Esophagus muscularis mucosa (tissue), 4 donors: Measurements from ENCODE around the gene SS18L1. TPM values are rescaled to one million over a fixed set of nuclear protein-coding genes. Genes with fewer than 3 reads are reported as not detected.

Experiments
- DNase-seq: peaks from one replicate; pipeline ENCODE4 v3.0.0-alpha.2; 2017; ENCODE audit errors: extremely low spot score
- H3K27ac ChIP-seq, 4 donors: fragments of 200-600 bp; sonication (generic); replicated peaks in 1 of 4; 1 replicate in 3 of 4; 2 replicates in 1 of 4; pipeline ENCODE4 v1.5.1; 2016 to 2019; ENCODE audit warnings: mild to moderate bottlenecking in 1 of 4
- H3K27me3 ChIP-seq, 4 donors: fragments of 200-600 bp; sonication (generic); one replicate each; pipeline versions ENCODE4 v1.5.1 to v1.6.0; 2016 to 2019
- H3K36me3 ChIP-seq, 4 donors: fragments of 200-600 bp; sonication (generic); one replicate each; pipeline ENCODE4 v1.5.1; 2016 to 2019
- H3K4me1 ChIP-seq, 4 donors: fragments of 200-600 bp; sonication (generic); one replicate each; pipeline ENCODE4 v1.5.1; 2016 to 2019
- H3K4me3 ChIP-seq, 4 donors: fragments of 200-600 bp; sonication (generic); 1 replicate in 2 of 4; 2 replicates in 2 of 4; pipeline ENCODE4 v1.5.1; 2016 to 2019; ENCODE audit warnings: mild to moderate bottlenecking in 4 of 4, moderate library complexity in 1 of 4
- H3K9me3 ChIP-seq, 4 donors: fragments of 200-600 bp; sonication (generic); 1 replicate in 3 of 4; 2 replicates in 1 of 4; pipeline ENCODE4 v1.5.1; 2016 to 2019
- EP300 ChIP-seq: sonication (generic); formaldehyde crosslinking; IDR thresholded peaks from one replicate; pipeline ENCODE4 v1.6.1; 2017; ENCODE audit warnings: antibody characterized with exemption
- POLR2A ChIP-seq: fragments of 450-650 bp; IDR thresholded peaks from one replicate; pipeline ENCODE4 v1.6.1; 2017; ENCODE audit warnings: antibody characterized with exemption, moderate library complexity, mild to moderate bottlenecking, low read depth
- POLR2AphosphoS5 ChIP-seq, 2 donors: sonication (generic); formaldehyde crosslinking; IDR thresholded peaks; one replicate each; pipeline ENCODE4 v1.6.1; 2017; ENCODE audit warnings: antibody characterized with exemption in 2 of 2
- WGBS: methylation state at CpG from one replicate; pipeline ENCODE4 v1.1.5; 2018; 5-methylcytosine and 5-hydroxymethylcytosine counted together
- intact Hi-C: fragments of 100-400 bp; cut with DNase I; formaldehyde crosslinking; loops from one replicate; pipeline ENCODE4 v1.15.1; 2023
- total RNA-seq, 4 donors: library from RNA; depleted of rRNA; stranded (reverse); fragments of >200 nt; gene quantifications; one replicate each; pipeline versions ENCODE4 v1.1.0 to v1.2.1, GENCODE V29; 2016
- TF ChIP-seq, protein P1 (sequence below), 3 experiments: fragments of 200-600 bp in 2 of 3; fragments of 450-650 bp in 1 of 3; sonication (generic) in 2 of 3; IDR thresholded peaks; one replicate each; pipeline ENCODE4 v1.5.1; 2017 to 2019; ENCODE audit warnings: antibody characterized with exemption in 3 of 3, mild to moderate bottlenecking in 2 of 3, moderate library complexity in 1 of 3

SS18L1 gene
- total RNA-seq, 4 donors from 2014 or later, result 9.1 to 13.3 (median 10.8) TPM

DNA sequence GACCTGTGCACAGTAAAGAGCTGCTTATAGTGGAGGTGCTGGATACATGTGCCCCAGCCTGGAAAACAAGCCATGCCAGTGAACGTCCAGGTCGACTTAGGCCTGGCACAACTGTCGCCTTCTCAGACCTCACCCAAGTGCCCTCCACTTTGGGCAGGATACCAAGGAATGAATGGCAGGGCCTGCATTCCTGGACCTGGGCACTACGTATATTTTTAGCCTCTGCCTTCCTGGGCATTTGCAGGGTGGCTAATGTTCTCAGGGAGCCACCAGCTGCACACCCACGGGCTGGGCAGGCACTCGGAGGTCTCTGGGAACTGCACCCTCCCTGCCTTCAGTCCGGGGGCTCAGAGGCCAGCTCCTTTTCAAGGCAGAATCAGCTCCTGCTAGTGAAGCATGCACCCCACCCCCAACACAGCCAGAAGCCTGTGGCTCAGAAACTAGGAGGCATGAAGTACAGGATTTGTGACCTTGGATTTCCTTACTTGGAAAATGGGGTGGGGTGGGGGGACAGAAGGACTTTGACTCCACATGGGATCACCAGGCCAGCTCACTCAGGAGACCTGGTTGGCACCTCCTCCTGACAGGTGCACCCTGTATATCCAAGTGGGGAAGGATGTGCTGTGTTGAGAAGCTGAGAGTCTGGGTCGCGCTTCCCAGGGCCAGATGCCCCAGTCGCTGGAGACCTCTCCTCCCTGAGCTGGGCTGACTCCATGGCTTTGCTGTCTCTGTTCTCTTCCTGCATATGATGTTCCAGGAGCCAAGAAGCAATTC, 23.8 kb upstream of the SS18L1 start:
- Histone ChIP-seq H3K4me1 (peaks cover 26 to 46% (median 31%) of the 10 kb centered on the region in 4 donors), H3K27ac (no peak overlapping the region), H3K9me3 (no peaks in the 10 kb centered on the region), H3K4me3 (no peak overlapping the region), H3K27me3 (peaks cover 0 to 43% (median 2%) of the 10 kb centered on the region in 4 donors), H3K36me3 (peaks cover 0 to 6% (median 4%) of the 10 kb centered on the region in 4 donors)
- 62% methylated on average over 10 of the region's 10 CpGs for WGBS
- intact Hi-C loops, result no loop called here
- TF ChIP-seq POLR2AphosphoS5 (IDR thresholded peaks at IDR 0.05), result no peak
- TF ChIP-seq, protein P1, sequence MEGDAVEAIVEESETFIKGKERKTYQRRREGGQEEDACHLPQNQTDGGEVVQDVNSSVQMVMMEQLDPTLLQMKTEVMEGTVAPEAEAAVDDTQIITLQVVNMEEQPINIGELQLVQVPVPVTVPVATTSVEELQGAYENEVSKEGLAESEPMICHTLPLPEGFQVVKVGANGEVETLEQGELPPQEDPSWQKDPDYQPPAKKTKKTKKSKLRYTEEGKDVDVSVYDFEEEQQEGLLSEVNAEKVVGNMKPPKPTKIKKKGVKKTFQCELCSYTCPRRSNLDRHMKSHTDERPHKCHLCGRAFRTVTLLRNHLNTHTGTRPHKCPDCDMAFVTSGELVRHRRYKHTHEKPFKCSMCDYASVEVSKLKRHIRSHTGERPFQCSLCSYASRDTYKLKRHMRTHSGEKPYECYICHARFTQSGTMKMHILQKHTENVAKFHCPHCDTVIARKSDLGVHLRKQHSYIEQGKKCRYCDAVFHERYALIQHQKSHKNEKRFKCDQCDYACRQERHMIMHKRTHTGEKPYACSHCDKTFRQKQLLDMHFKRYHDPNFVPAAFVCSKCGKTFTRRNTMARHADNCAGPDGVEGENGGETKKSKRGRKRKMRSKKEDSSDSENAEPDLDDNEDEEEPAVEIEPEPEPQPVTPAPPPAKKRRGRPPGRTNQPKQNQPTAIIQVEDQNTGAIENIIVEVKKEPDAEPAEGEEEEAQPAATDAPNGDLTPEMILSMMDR (IDR thresholded peaks at IDR 0.05), result no peak
- TF ChIP-seq POLR2A, result no peak
- no peak for TF ChIP-seq EP300
- DNase-seq, result no peak

DNA sequence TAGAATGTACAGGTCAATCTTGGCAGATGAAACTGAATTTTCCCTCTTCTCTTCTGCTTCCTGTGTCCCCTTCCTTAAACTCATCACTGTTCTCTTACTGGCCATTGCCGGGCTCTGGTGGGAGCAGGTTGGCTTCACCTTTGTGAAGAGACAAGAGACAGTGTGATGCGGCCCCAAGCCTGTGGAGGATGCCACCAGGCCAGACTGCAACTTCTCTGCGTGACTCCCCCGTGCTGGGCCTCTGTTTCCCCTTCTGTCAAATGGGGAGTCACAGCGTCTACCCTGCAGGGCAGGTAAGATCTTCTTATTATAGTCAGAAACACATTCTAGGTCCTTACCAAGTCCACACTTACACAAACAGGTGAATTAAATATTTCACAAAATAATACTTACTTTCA, 23.2 kb upstream of the SS18L1 start:
- intact Hi-C loops, result no loop called here
- Histone ChIP-seq H3K4me3 (no peak overlapping the region), H3K27ac (no peak overlapping the region), H3K36me3 (peaks cover 5 to 12% (median 10%) of the 10 kb centered on the region in 4 donors), H3K4me1 (peaks cover 26 to 46% (median 31%) of the 10 kb centered on the region in 4 donors), H3K27me3 (peaks cover 0 to 37% (median 2%) of the 10 kb centered on the region in 4 donors), H3K9me3 (no peaks in the 10 kb centered on the region)
- no peak for DNase-seq
- WGBS, result 84% methylated on average over 5 of the region's 5 CpGs
- TF ChIP-seq POLR2AphosphoS5 (IDR thresholded peaks at IDR 0.05) (no peak), POLR2A (no peak), EP300 (no peak)
- TF ChIP-seq, protein P1 (IDR thresholded peaks at IDR 0.05), result no peak

DNA sequence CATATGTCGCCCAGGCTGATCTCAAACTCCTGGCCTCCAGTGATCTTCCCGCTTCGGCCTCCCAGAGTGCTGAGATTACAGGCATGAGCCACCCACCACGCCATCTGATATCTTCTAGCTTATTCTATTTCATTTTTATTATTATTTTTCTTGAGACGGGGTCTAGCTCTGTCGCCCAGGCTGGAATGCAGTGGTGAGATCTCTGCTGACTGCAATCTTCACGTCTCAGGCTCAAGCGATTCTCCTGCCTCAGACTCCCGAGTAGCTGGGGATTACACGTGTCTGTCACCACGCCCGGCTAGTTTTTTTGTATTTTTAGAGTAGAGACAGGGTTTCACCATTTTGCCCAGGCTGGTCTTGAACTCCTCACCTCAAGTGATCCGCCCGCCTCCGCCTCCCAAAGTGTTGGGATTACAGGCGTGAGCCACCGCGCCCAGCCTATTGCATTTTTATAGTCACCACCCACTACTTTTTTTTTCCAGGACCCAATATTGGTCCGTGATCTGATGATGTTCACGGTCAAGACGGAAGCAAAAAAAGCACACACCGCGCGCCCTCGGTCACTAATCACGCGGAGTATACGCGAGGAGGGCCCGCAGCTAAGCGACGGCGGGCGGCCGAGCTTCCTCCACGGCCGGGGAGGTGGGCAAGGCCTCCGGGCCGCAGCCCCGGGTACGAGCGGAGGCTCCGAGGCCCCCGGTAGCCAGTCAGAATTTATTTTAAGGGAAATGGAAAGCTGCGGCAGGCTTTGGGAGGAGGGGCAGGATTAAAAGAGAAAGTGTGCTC, 22.4 kb upstream of the SS18L1 start:
- intact Hi-C loops, result no loop called here
- H3K4me1 ChIP-seq, result peaks cover 26 to 46% (median 31%) of the 10 kb centered on the region in 4 donors
- H3K36me3 ChIP-seq, result peaks cover 13 to 20% (median 18%) of the 10 kb centered on the region in 4 donors
- no peaks in the 10 kb centered on the region for H3K9me3 ChIP-seq
- peak; percentile 93 for DNase-seq
- peak; percentile 46 for TF ChIP-seq POLR2A
- TF ChIP-seq POLR2AphosphoS5 (IDR thresholded peaks at IDR 0.05), result peak; percentile 64 to 74
- TF ChIP-seq, protein P1 (IDR thresholded peaks at IDR 0.05), result no peak
- TF ChIP-seq EP300, result no peak
- 23% methylated on average over 43 of the region's 45 CpGs for WGBS
- H3K27me3 ChIP-seq, result peaks cover 0 to 32% (median 2%) of the 10 kb centered on the region in 4 donors
- H3K27ac ChIP-seq, result peak overlapping the region; percentile 91 to 98 (median 96)
- H3K4me3 ChIP-seq, result peak overlapping the region; percentile 86 to 99 (median 93)

GRCh38 chr20:62121776-62122653, 21.6 kb upstream of the SS18L1 start, which contains the start of gene LSM14B:
Gene LSM14B, plus strand, starts transcription at chr20:62122475. Its CDS starts 192 bp downstream, at chr20:62122667.
- Histone ChIP-seq H3K36me3 (peaks cover 16 to 28% (median 26%) of the 10 kb centered on the region in 4 donors), H3K27ac (peak within 1 kb of the TSS; percentile 91 to 98 (median 96)), H3K9me3 (no peaks in the 10 kb centered on the region), H3K27me3 (peaks cover 0 to 25% (median 2%) of the 10 kb centered on the region in 4 donors), H3K4me1 (peaks cover 26 to 44% (median 33%) of the 10 kb centered on the region in 4 donors), H3K4me3 (peak within 1 kb of the TSS; percentile 86 to 99 (median 93))
- intact Hi-C loops, result no loop called here
- TF ChIP-seq POLR2AphosphoS5 (IDR thresholded peaks at IDR 0.05), result peak; percentile 54 to 77
- TF ChIP-seq EP300, result no peak
- peak; percentile 99 for DNase-seq
- WGBS, result no CpG with 5 or more reads among the region's 124 CpGs
